NCI-H1436 treated with DMSO at 0.1 percent for 48 hours (cell line): ENCODE data around the gene SUSD1.
"Not testable (repeated sequence)": the region's sequence is repeated elsewhere in the genome, so short reads cannot be mapped to it uniquely, and the experiment has no call there.

Source experiments
- DNase-seq: peaks from one replicate; lab custom pipeline; 2025; lab: John Stamatoyannopoulos, UW

The SUSD1 gene

GRCh38 chr9:112174965-112175795 is at the start of gene SUSD1:
Gene SUSD1 (minus strand): TSS chr9:112175297. CDS start chr9:112175235, 62 bp downstream.
- no peak for DNase-seq

- no peak for DNase-seq
These were observed 49.5 kb upstream of the SUSD1 start for GRCh38 chr9:112224401-112225289.

GRCh38 chr9:112218908-112219307 is 43.8 kb upstream of the SUSD1 start:
- DNase-seq = no peak

GRCh38 chr9:112212926-112213325 is 37.8 kb upstream of the SUSD1 start:
- DNase-seq = no peak

GRCh38 chr9:112207451-112207850 is 32.4 kb upstream of the SUSD1 start:
- no peak for DNase-seq

GRCh38 chr9:112203536-112203935 is 28.4 kb upstream of the SUSD1 start:
- no peak for DNase-seq

- DNase-seq = no peak
These were observed 25.6 kb upstream of the SUSD1 start for GRCh38 chr9:112200711-112201110.

- no peak for DNase-seq
These were observed 23.5 kb upstream of the SUSD1 start for GRCh38 chr9:112198646-112199045.

GRCh38 chr9:112194969-112195431 is 19.9 kb upstream of the SUSD1 start:
- DNase-seq = no peak

GRCh38 chr9:112193572-112194288 is 18.6 kb upstream of the SUSD1 start:
- no peak for DNase-seq

- not testable (repeated sequence) for DNase-seq
These were observed 15.2 kb upstream of the SUSD1 start for GRCh38 chr9:112190320-112190719.

GRCh38 chr9:112188884-112189283 is 13.8 kb upstream of the SUSD1 start:
- no peak for DNase-seq

GRCh38 chr9:112187404-112187803 is 12.3 kb upstream of the SUSD1 start:
- DNase-seq = no peak

GRCh38 chr9:112186695-112187094 is 11.6 kb upstream of the SUSD1 start:
- DNase-seq = no peak

- no peak for DNase-seq
These were observed 9.8 kb upstream of the SUSD1 start for GRCh38 chr9:112184946-112185345.

- DNase-seq = no peak
These were observed 9.1 kb upstream of the SUSD1 start for GRCh38 chr9:112184221-112184620.

GRCh38 chr9:112180387-112180881 is 5.3 kb upstream of the SUSD1 start:
- DNase-seq = no peak

- DNase-seq = no peak
These were observed 4.7 kb upstream of the SUSD1 start for GRCh38 chr9:112179816-112180215.

- no peak for DNase-seq
These were observed 1.4 kb upstream of the SUSD1 start for GRCh38 chr9:112176524-112176923.

GRCh38 chr9:112175796-112176315 is 759 bp upstream of the SUSD1 start:
- no peak for DNase-seq

GRCh38 chr9:112174222-112174964 is 704 bp downstream of the SUSD1 start:
- no peak for DNase-seq
